ENCODE results near the gene CACNA1D.

- TF ChIP-seq CTCF (IDR thresholded peaks at IDR 0.05) (no peak), POLR2A (IDR thresholded peaks at IDR 0.05) (no peak)
These were observed 312.9 kb downstream of the CACNA1D start for GRCh38 chr3:53807117-53807810.

All from body of pancreas (tissue), 4 donors.